Naive thymus-derived CD4-positive, alpha-beta T cell (primary cell): Measurements from ENCODE around the gene SMC5. TPM values are rescaled to one million over a fixed set of nuclear protein-coding genes. Genes with fewer than 3 reads are reported as not detected.

Experiments used
- ATAC-seq: fragments of 150-1000 bp; cut with Tn5 transposase; 2 replicates; pipeline ENCODE4 v1.10.0; 2021; ENCODE audit warnings: mild to moderate bottlenecking, moderate library complexity
- CTCF ChIA-PET: fragments of 350-600 bp; sonication (Branson Sonifier 250); formaldehyde crosslinking; loops from one replicate; lab custom pipeline; 2021; ENCODE audit warnings: antibody characterized with exemption; lab: Charles Lee
- POLR2A ChIA-PET: fragments of 350-600 bp; sonication (Branson Sonifier 250); formaldehyde crosslinking; loops from one replicate; lab custom pipeline; 2021; ENCODE audit warnings: antibody characterized with exemption, inconsistent platforms; lab: Charles Lee
- DNase-seq, 9 donors: peaks; one replicate each; pipeline versions ENCODE4 v3.0.0 to v3.0.0-alpha.2; 2020 to 2022; ENCODE audit warnings: mixed read lengths in 1 of 9
- H3K27ac ChIP-seq: one replicate; pipeline ENCODE4 v1.7.0; 2013; ENCODE audit warnings: mild to moderate bottlenecking, low read depth, low read length, moderate library complexity
- H3K27me3 ChIP-seq, 2 donors: one replicate each; pipeline ENCODE4 v1.7.0; 2013; ENCODE audit warnings: low read length in 2 of 2, mild to moderate bottlenecking in 2 of 2, moderate library complexity in 2 of 2; ENCODE audit not compliant: control insufficient read depth in 2 of 2, insufficient read depth in 2 of 2
- H3K36me3 ChIP-seq, 3 experiments: 1 replicate in 2 of 3; 2 replicates in 1 of 3; pipeline ENCODE4 v1.7.0; 2013; ENCODE audit warnings: low read length in 3 of 3, mild to moderate bottlenecking in 3 of 3, moderate library complexity in 1 of 3; ENCODE audit not compliant: insufficient read depth in 3 of 3, control insufficient read depth in 2 of 3
- H3K4me1 ChIP-seq, 2 donors: one replicate each; pipeline ENCODE4 v1.7.0; 2013; ENCODE audit warnings: low read length in 2 of 2, mild to moderate bottlenecking in 2 of 2, moderate library complexity in 1 of 2; ENCODE audit not compliant: control insufficient read depth in 2 of 2, insufficient read depth in 2 of 2
- H3K4me3 ChIP-seq: 2 replicates; pipeline ENCODE4 v1.7.0; 2013; ENCODE audit warnings: mild to moderate bottlenecking, low read length
- H3K9me3 ChIP-seq, 3 experiments: 1 replicate in 2 of 3; 2 replicates in 1 of 3; pipeline ENCODE4 v1.7.0; 2013; ENCODE audit warnings: low read length in 3 of 3; ENCODE audit not compliant: control insufficient read depth in 2 of 3
- H3K27ac Mint-ChIP-seq, 9 donors: one replicate each; pipeline ENCODE4 v1.8.0; 2020 to 2022; ENCODE audit warnings: mixed read lengths in 9 of 9, mild to moderate bottlenecking in 8 of 9, moderate library complexity in 5 of 9, inconsistent platforms in 2 of 9
- H3K27me3 Mint-ChIP-seq, 5 donors: one replicate each; pipeline ENCODE4 v1.8.0; 2021 to 2022; ENCODE audit warnings: mixed read lengths in 5 of 5, mild to moderate bottlenecking in 1 of 5
- H3K36me3 Mint-ChIP-seq, 5 donors: one replicate each; pipeline ENCODE4 v1.8.0; 2020 to 2022; ENCODE audit warnings: mixed read lengths in 5 of 5, mild to moderate bottlenecking in 3 of 5, inconsistent platforms in 1 of 5
- H3K4me1 Mint-ChIP-seq, 7 donors: one replicate each; pipeline ENCODE4 v1.8.0; 2020 to 2022; ENCODE audit warnings: mixed read lengths in 7 of 7, mild to moderate bottlenecking in 3 of 7, inconsistent platforms in 1 of 7
- H3K4me3 Mint-ChIP-seq, 10 donors: one replicate each; pipeline ENCODE4 v1.8.0; 2020 to 2022; ENCODE audit warnings: mild to moderate bottlenecking in 10 of 10, mixed read lengths in 10 of 10, moderate library complexity in 6 of 10, inconsistent platforms in 2 of 10
- H3K9me3 Mint-ChIP-seq, 11 donors: one replicate each; pipeline ENCODE4 v1.8.0; 2020 to 2022; ENCODE audit warnings: mixed read lengths in 11 of 11, mild to moderate bottlenecking in 4 of 11, inconsistent platforms in 1 of 11, moderate library complexity in 1 of 11
- intact Hi-C, 2 donors: fragments of 100-400 bp; cut with micrococcal nuclease; formaldehyde crosslinking; loops; one replicate each; pipeline ENCODE4 v1.15.1; 2023
- polyA plus RNA-seq, 2 donors: library from polyadenylated mRNA; unstranded; fragments of 300-500 nt; fragmentation: Illumina TruSeq; gene quantifications; one replicate each; pipeline ENCODE4 v1.2.3, GENCODE V29; 2021
- total RNA-seq, 6 experiments: library from RNA in 5 of 6; stranded (reverse) in 5 of 6; gene quantifications; 1 replicate in 5 of 6; 2 replicates in 1 of 6; pipeline ENCODE4 v1.2.3 and lab custom pipeline; 2021 to 2026

Gene SMC5
- total and polyA plus RNA-seq, 7 experiments from 2014 or later = 15.6 to 44.6 (median 29.6) TPM

DNA sequence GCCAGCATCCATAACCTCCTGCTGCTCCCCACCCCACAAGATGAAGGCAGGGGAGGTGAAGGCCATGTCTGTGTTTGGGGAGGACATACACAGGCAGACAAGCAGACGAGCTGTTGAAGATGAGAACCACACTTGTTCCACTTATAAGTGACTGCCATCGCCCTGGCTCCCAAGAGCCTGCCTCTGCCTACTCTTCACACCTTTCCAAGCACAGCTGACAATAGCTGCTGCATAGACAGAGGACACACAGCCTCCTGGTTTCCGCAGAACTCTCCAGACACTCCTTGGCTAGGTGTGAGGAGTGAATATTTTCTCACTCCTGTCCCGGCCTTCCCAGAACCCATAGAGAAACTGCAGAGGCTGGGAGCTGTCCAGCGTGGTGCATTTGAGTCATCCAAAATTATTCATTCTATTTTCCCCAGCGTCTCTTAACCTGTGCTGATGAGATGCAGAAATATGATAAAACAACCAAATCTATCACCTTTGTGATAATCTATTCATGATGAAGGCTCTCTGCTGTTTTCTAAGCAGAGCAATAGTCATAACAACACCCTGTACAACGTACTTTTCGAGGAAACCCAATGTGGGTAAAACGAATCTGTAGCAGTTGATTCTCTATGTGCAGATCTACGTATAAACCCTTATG is 131.0 kb downstream of the SMC5 start:
- ATAC-seq (no peak), DNase-seq (no peak)
- Histone ChIP-seq H3K4me1 (peaks cover 7 to 54% of the 10 kb centered on the region in 2 donors), H3K27ac (no peak overlapping the region), H3K4me3 (no peak overlapping the region), H3K9me3 (no peaks in the 10 kb centered on the region), H3K36me3 (peaks cover 0 to 19% (median 5%) of the 10 kb centered on the region in 3 experiments), H3K27me3 (no peaks in the 10 kb centered on the region)
- Mint-ChIP-seq H3K4me3 (peak overlapping the region in 7 of 10 donors; percentile 12 to 72 (median 57)), H3K27me3 (no peaks in the 10 kb centered on the region), H3K4me1 (peaks cover 43 to 92% (median 83%) of the 10 kb centered on the region in 7 donors), H3K36me3 (peaks cover 6 to 33% (median 27%) of the 10 kb centered on the region in 5 donors), H3K9me3 (no peaks in the 10 kb centered on the region), H3K27ac (peak overlapping the region in 7 of 9 donors; percentile 33 to 72 (median 44))
- intact Hi-C loops = loop anchor here in 1 of 2 donors (1.0 to 5.0 kb wide), 2 partner anchors 9 to 37 kb away; no protein-coding TSS in a partner anchor
- CTCF ChIA-PET = interaction anchor here (0.6 to 2.3 kb wide), 4 partner anchors 9 to 33 kb away, joined by 3 to 8 read pairs (median 3); no protein-coding TSS in a partner anchor
- POLR2A ChIA-PET = interaction anchor here (0.8 to 4.0 kb wide), 5 partner anchors 19 to 30 kb away, joined by 3 to 40 read pairs (median 15); partner anchors contain the start of gene KLF9

DNA sequence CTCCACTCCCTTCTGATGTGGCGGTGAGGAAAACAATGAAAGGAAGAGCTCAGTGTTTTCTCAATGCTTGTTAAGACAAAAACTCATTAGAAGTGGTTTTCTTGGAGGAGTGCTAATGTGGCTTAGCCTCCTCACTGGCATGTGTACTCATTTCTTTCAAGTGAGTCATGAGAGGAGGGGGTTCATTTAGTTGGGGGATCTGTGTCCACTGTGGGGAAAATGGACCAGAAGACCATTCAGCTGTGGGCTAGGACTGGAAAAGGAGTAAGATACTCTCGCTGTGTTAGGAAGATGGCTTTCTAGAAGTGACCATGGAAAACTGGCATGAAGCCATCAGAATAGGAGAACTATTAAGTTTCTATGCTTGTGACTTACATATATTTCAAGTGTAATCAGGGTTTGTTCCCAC is 132.2 kb downstream of the SMC5 start:
- H3K4me1 Mint-ChIP-seq = peaks cover 43 to 99% (median 89%) of the 10 kb centered on the region in 7 donors

DNA sequence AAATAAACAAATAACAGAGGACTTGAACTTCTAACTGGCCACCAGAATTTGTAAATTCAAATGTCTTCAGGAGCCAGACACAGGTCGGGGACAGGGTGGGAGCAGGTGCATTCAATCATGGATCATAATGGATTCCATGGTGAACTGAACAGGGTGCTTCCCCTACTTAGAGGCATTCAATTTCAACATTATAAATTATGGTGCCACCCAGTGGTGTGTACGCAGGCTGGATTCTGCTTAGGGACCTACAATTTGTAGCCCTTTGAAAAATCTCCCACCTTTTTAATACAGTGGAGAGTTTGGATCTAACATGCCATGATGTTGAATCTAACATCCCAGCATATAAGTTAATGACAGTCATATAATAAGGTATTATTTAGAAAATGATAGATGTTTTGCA is 133.4 kb downstream of the SMC5 start:
- Histone ChIP-seq H3K27me3 (no peaks in the 10 kb centered on the region), H3K4me1 (peaks cover 13 to 64% of the 10 kb centered on the region in 2 donors), H3K4me3 (no peak overlapping the region), H3K36me3 (peaks cover 0 to 4% (median 0%) of the 10 kb centered on the region in 3 experiments), H3K27ac (no peak overlapping the region), H3K9me3 (no peaks in the 10 kb centered on the region)
- DNase-seq (no peak), ATAC-seq (peak; percentile 64)
- ChIA-PET CTCF (interaction anchor here (0.6 to 2.3 kb wide), 6 partner anchors 12 to 1514 kb away, joined by 3 to 8 read pairs (median 3); no protein-coding TSS in a partner anchor), POLR2A (interaction anchor here (0.7 to 4.0 kb wide), 6 partner anchors 10 to 28 kb away, joined by 3 to 40 read pairs (median 10); partner anchors contain the start of gene KLF9)
- intact Hi-C loops = loop anchor here (1.0 to 5.0 kb wide), 4 partner anchors 19 to 210 kb away; no protein-coding TSS in a partner anchor
- Mint-ChIP-seq H3K27me3 (no peaks in the 10 kb centered on the region), H3K9me3 (no peaks in the 10 kb centered on the region), H3K36me3 (peaks cover 6 to 19% (median 12%) of the 10 kb centered on the region in 5 donors), H3K4me3 (peak overlapping the region in 8 of 10 donors; percentile 20 to 72 (median 46)), H3K4me1 (peaks cover 48 to 98% (median 88%) of the 10 kb centered on the region in 7 donors), H3K27ac (peak overlapping the region in 5 of 9 donors; percentile 4 to 76 (median 41))

More for the DNA sequence above, 132.2 kb downstream of the SMC5 start:
- no peak overlapping the region for H3K4me3 ChIP-seq
- DNase-seq (peak in 2 of 9 donors; percentile 26 to 35), ATAC-seq (peak; percentile 36)
- CTCF ChIA-PET = interaction anchor here (0.6 to 2.3 kb wide), 8 partner anchors 14 to 211 kb away, joined by 3 to 8 read pairs (median 3); no protein-coding TSS in a partner anchor
- no peak overlapping the region for H3K27ac ChIP-seq
- Mint-ChIP-seq H3K36me3 (peaks cover 6 to 32% (median 24%) of the 10 kb centered on the region in 5 donors), H3K27me3 (no peaks in the 10 kb centered on the region), H3K4me3 (peak overlapping the region; percentile 7 to 72 (median 60)), H3K27ac (peak overlapping the region in 7 of 9 donors; percentile 4 to 72 (median 16)), H3K9me3 (no peaks in the 10 kb centered on the region)
- intact Hi-C loops = loop anchor here in 1 of 2 donors (1.0 to 5.0 kb wide), 2 partner anchors 12 to 39 kb away; no protein-coding TSS in a partner anchor
- peaks cover 0 to 16% (median 5%) of the 10 kb centered on the region in 3 experiments for H3K36me3 ChIP-seq
- peaks cover 7 to 55% of the 10 kb centered on the region in 2 donors for H3K4me1 ChIP-seq
- H3K27me3 ChIP-seq = no peaks in the 10 kb centered on the region
- POLR2A ChIA-PET = interaction anchor here (1.2 to 4.0 kb wide), 6 partner anchors 17 to 211 kb away, joined by 3 to 40 read pairs (median 13); partner anchors contain the start of gene KLF9
- no peaks in the 10 kb centered on the region for H3K9me3 ChIP-seq

DNA sequence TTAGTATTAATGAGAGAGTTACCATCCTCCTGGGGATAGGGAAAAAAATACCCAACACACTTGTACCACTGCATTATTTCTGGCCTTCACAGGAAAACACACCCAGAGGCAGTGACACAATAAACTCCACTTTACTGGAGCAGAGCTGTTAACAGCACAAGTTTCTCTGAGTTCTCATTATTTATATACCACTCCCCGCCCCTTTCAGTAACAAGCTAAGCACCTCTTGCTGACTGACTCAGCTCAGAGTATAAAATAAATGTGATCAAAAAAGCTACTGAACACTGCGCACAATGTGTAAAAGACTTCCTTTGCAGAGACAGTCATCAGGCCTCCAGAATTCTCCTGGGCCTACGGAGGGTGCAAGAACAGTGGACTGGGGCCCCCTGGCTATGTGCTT is 134.1 kb downstream of the SMC5 start:
- H3K27ac Mint-ChIP-seq = peak overlapping the region in 5 of 9 donors; percentile 34 to 86 (median 41)
- no peaks in the 10 kb centered on the region for H3K9me3 Mint-ChIP-seq
- no peak overlapping the region for H3K4me3 ChIP-seq
- no peaks in the 10 kb centered on the region for H3K27me3 Mint-ChIP-seq
- peak; percentile 12 for ATAC-seq
- POLR2A ChIA-PET = interaction anchor here (0.9 to 2.5 kb wide), 5 partner anchors 19 to 28 kb away, joined by 3 to 15 read pairs (median 5); partner anchors contain the start of gene KLF9
- H3K9me3 ChIP-seq = no peaks in the 10 kb centered on the region
- peaks cover 50 to 98% (median 88%) of the 10 kb centered on the region in 7 donors for H3K4me1 Mint-ChIP-seq
- CTCF ChIA-PET = interaction anchor here (0.6 to 1.2 kb wide), 4 partner anchors 13 to 21 kb away, joined by 3 read pairs; partner anchors contain the start of gene KLF9
- intact Hi-C loops = loop anchor here (1.0 to 5.0 kb wide), 4 partner anchors 18 to 209 kb away; no protein-coding TSS in a partner anchor
- no peak overlapping the region for H3K27ac ChIP-seq
- H3K27me3 ChIP-seq = no peaks in the 10 kb centered on the region
- H3K36me3 ChIP-seq = no peaks in the 10 kb centered on the region
- DNase-seq = no peak
- H3K4me1 ChIP-seq = peaks cover 20 to 71% of the 10 kb centered on the region in 2 donors
- peaks cover 0 to 12% (median 6%) of the 10 kb centered on the region in 5 donors for H3K36me3 Mint-ChIP-seq
- peak overlapping the region in 8 of 10 donors; percentile 13 to 72 (median 38) for H3K4me3 Mint-ChIP-seq

DNA sequence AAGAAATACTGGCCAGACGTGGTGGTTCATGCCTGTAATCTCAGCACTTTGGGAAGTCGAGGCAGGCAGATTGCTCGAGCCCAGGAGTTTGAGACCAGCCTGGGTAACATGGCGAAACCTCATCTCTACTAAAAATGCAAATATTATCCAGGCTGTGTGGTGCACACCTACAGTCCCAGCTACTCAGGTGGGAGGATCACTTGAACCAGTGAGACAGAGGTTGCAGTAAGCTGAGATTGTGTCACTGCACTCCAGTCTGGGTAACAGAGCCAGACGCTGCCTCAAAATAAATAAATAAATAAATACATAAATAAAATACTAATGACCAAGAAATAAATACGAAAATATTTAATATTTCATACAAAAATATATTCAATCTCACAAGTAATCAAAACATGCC is 136.9 kb downstream of the SMC5 start:
- intact Hi-C loops = loop anchor here in 1 of 2 donors (5.0 kb wide), 1 partner anchor 138 kb away; the partner anchor contains the start of gene SMC5
- H3K9me3 Mint-ChIP-seq = no peaks in the 10 kb centered on the region
- ChIA-PET POLR2A (interaction anchor here (1.0 to 1.8 kb wide), 4 partner anchors 15 to 212 kb away, joined by 3 to 7 read pairs (median 4); no protein-coding TSS in a partner anchor), CTCF (no interaction called here)
- Histone ChIP-seq H3K4me1 (peaks cover 45 to 83% of the 10 kb centered on the region in 2 donors), H3K27me3 (no peaks in the 10 kb centered on the region), H3K36me3 (no peaks in the 10 kb centered on the region), H3K9me3 (no peaks in the 10 kb centered on the region), H3K4me3 (no peak overlapping the region), H3K27ac (no peak overlapping the region)
- H3K27me3 Mint-ChIP-seq = no peaks in the 10 kb centered on the region
- peaks cover 67 to 97% (median 89%) of the 10 kb centered on the region in 7 donors for H3K4me1 Mint-ChIP-seq
- no peak for ATAC-seq
- H3K4me3 Mint-ChIP-seq = peak overlapping the region in 1 of 10 donors; percentile 44
- DNase-seq = no peak
- peak overlapping the region in 2 of 9 donors; percentile 65 to 72 for H3K27ac Mint-ChIP-seq
- H3K36me3 Mint-ChIP-seq = peaks cover 0 to 1% (median 0%) of the 10 kb centered on the region in 5 donors
